HG03354 (cell line): ENCODE results near the gene SLC36A1.
"Not testable (repeated sequence)": the region's sequence is repeated elsewhere in the genome, so short reads cannot be mapped to it uniquely, and the experiment has no call there.

ENCODE experiments used
- ATAC-seq: cut with Tn5 transposase; IDR thresholded peaks from one replicate; pipeline ENCODE4 v1.9.1; 2021; ENCODE audit warnings: mild to moderate bottlenecking; ENCODE audit not compliant: unreplicated experiment, poor library complexity, severe bottlenecking

SLC36A1 gene

GRCh38 chr5:151480384-151481293, 33.2 kb downstream of the SLC36A1 start:
- ATAC-seq: no peak

GRCh38 chr5:151483176-151483575, 35.8 kb downstream of the SLC36A1 start:
- no peak for ATAC-seq

GRCh38 chr5:151483647-151484046, 36.2 kb downstream of the SLC36A1 start:
- ATAC-seq: no peak

GRCh38 chr5:151487544-151487943, 40.1 kb downstream of the SLC36A1 start:
- no peak for ATAC-seq

GRCh38 chr5:151490627-151491026, 43.2 kb downstream of the SLC36A1 start:
- no peak for ATAC-seq

- ATAC-seq: no peak
Measured at GRCh38 chr5:151491062-151491461, 43.7 kb downstream of the SLC36A1 start.

GRCh38 chr5:151492729-151493128, 45.3 kb downstream of the SLC36A1 start:
- ATAC-seq: no peak

- no peak for ATAC-seq
Measured at GRCh38 chr5:151493665-151494064, 46.3 kb downstream of the SLC36A1 start.

- no peak for ATAC-seq
Measured at GRCh38 chr5:151495320-151495719, 47.9 kb downstream of the SLC36A1 start.

GRCh38 chr5:151496041-151496484, 48.7 kb downstream of the SLC36A1 start:
- no peak for ATAC-seq

- ATAC-seq: no peak
Measured at GRCh38 chr5:151497391-151498002, 50.1 kb downstream of the SLC36A1 start.

- ATAC-seq: no peak
Measured at GRCh38 chr5:151498395-151499155, 51.2 kb downstream of the SLC36A1 start.

GRCh38 chr5:151499501-151500035, 52.2 kb downstream of the SLC36A1 start:
- no peak for ATAC-seq

- ATAC-seq: no peak
Measured at GRCh38 chr5:151504006-151504405, 56.6 kb downstream of the SLC36A1 start.

- ATAC-seq: not testable (repeated sequence)
Measured at GRCh38 chr5:151508308-151508707, 60.9 kb downstream of the SLC36A1 start.

- ATAC-seq: no peak
Measured at GRCh38 chr5:151509231-151509630, 61.8 kb downstream of the SLC36A1 start.

- ATAC-seq: no peak
Measured at GRCh38 chr5:151509836-151510235, 62.4 kb downstream of the SLC36A1 start.

- no peak for ATAC-seq
Measured at GRCh38 chr5:151517122-151517920, 69.9 kb downstream of the SLC36A1 start.

- no peak for ATAC-seq
Measured at GRCh38 chr5:151520294-151520693, 72.9 kb downstream of the SLC36A1 start.
